SK-N-SH treated with all-trans-retinoic acid at 6 μM for 48 hours (cell line): Measurements from ENCODE around the gene FRMD4A.

Experiments
- ATAC-seq: fragments of 200-7000 bp; cut with Tn5 transposase; 3 replicates; pipeline ENCODE4 v1.9.1; 2020; ENCODE audit warnings: mild to moderate bottlenecking, moderate library complexity
- BACH2 ChIP-seq: fragments of 250-450 bp; sonication (Bioruptor Pico); IDR thresholded peaks from 2 replicates; pipeline ENCODE4 v1.9.0; 2021; ENCODE audit warnings: mild to moderate bottlenecking, borderline replicate concordance
- CREB5 ChIP-seq: fragments of 250-450 bp; sonication (Bioruptor Pico); IDR thresholded peaks from 2 replicates; pipeline ENCODE4 v1.5.1; 2020; ENCODE audit warnings: low read depth, mild to moderate bottlenecking, moderate library complexity
- CSDC2 ChIP-seq: fragments of 250-450 bp; sonication (Bioruptor Pico); IDR thresholded peaks from 2 replicates; pipeline ENCODE4 v1.5.0; 2020; ENCODE audit warnings: mild to moderate bottlenecking, moderate library complexity
- CSRNP3 ChIP-seq: fragments of 250-450 bp; sonication (Bioruptor Pico); IDR thresholded peaks from 2 replicates; pipeline ENCODE4 v1.5.1; 2021; ENCODE audit warnings: mild to moderate bottlenecking, moderate library complexity
- ESRRG ChIP-seq: fragments of 250-450 bp; sonication (Bioruptor Pico); IDR thresholded peaks from 2 replicates; pipeline ENCODE4 v1.6.1; 2021; ENCODE audit warnings: mild to moderate bottlenecking
- GLIS3 ChIP-seq: fragments of 250-450 bp; sonication (Bioruptor Pico); IDR thresholded peaks from 2 replicates; pipeline ENCODE4 v1.5.0; 2020; ENCODE audit warnings: mild to moderate bottlenecking, moderate library complexity
- ISL1 ChIP-seq: fragments of 250-450 bp; sonication (Bioruptor Pico); IDR thresholded peaks from 2 replicates; pipeline ENCODE4 v2.1.2; 2022; ENCODE audit warnings: mild to moderate bottlenecking, moderate library complexity
- OSR1 ChIP-seq: fragments of 250-450 bp; sonication (Bioruptor Pico); IDR thresholded peaks from 2 replicates; pipeline ENCODE4 v1.8.0; 2022; ENCODE audit warnings: moderate library complexity, mild to moderate bottlenecking, inconsistent platforms
- PATZ1 ChIP-seq: fragments of 250-450 bp; sonication (Bioruptor Pico); IDR thresholded peaks from 2 replicates; pipeline ENCODE4 v1.8.0; 2020; ENCODE audit warnings: mild to moderate bottlenecking, moderate library complexity, borderline replicate concordance
- POU6F1 ChIP-seq: fragments of 250-450 bp; sonication (Bioruptor Pico); IDR thresholded peaks from 2 replicates; pipeline ENCODE4 v1.8.0; 2021; ENCODE audit warnings: low read depth, mild to moderate bottlenecking, moderate library complexity, borderline replicate concordance
- PPARA ChIP-seq: fragments of 250-450 bp; sonication (Bioruptor Pico); IDR thresholded peaks from 2 replicates; pipeline ENCODE4 v1.5.0; 2020; ENCODE audit warnings: mild to moderate bottlenecking, borderline replicate concordance
- RARB ChIP-seq: fragments of 250-450 bp; sonication (Bioruptor Pico); IDR thresholded peaks from 2 replicates; pipeline ENCODE4 v1.8.0; 2021; ENCODE audit warnings: mild to moderate bottlenecking, moderate library complexity
- SNAI2 ChIP-seq: fragments of 250-450 bp; sonication (Bioruptor Pico); IDR thresholded peaks from 2 replicates; pipeline ENCODE4 v1.5.0; 2020; ENCODE audit warnings: mild to moderate bottlenecking, moderate library complexity
- TCF4 ChIP-seq: fragments of 250-450 bp; sonication (Bioruptor Pico); IDR thresholded peaks from 2 replicates; pipeline ENCODE4 v1.8.0; 2021; ENCODE audit warnings: mild to moderate bottlenecking, moderate library complexity, borderline replicate concordance
- TOX ChIP-seq: fragments of 250-450 bp; sonication (Bioruptor Pico); IDR thresholded peaks from 2 replicates; pipeline ENCODE4 v1.8.0; 2021; ENCODE audit warnings: mild to moderate bottlenecking, moderate library complexity, borderline replicate concordance
- TSHZ2 ChIP-seq: fragments of 250-450 bp; sonication (Bioruptor Pico); IDR thresholded peaks from 2 replicates; pipeline ENCODE4 v1.5.0; 2020; ENCODE audit warnings: mild to moderate bottlenecking, moderate library complexity
- ZC3H10 ChIP-seq: fragments of 250-450 bp; sonication (Bioruptor Pico); IDR thresholded peaks from 2 replicates; pipeline ENCODE4 v1.5.1; 2021; ENCODE audit warnings: mild to moderate bottlenecking, moderate library complexity
- ZFP30 ChIP-seq: fragments of 450-650 bp; formaldehyde crosslinking; IDR thresholded peaks from 2 replicates; pipeline ENCODE4 v1.5.0; 2022; ENCODE audit warnings: mild to moderate bottlenecking, moderate library complexity
- ZNF565 ChIP-seq: fragments of 450-650 bp; formaldehyde crosslinking; conservative IDR thresholded peaks from 2 replicates; pipeline ENCODE4 v1.5.0; 2020; ENCODE audit warnings: low read depth, mild to moderate bottlenecking, moderate library complexity
- ZNF70 ChIP-seq: fragments of 450-650 bp; formaldehyde crosslinking; IDR thresholded peaks from 2 replicates; pipeline ENCODE4 v1.5.0; 2020; ENCODE audit warnings: mild to moderate bottlenecking, moderate library complexity

FRMD4A gene

GRCh38 chr10:13810568-13810967 lies 520.2 kb downstream of the FRMD4A start:
- ATAC-seq: no peak
- TF ChIP-seq SNAI2 (CRISPR knock-in tag) (no peak), RARB (CRISPR knock-in tag) (no peak), CSRNP3 (no peak), TCF4 (CRISPR knock-in tag) (no peak), ISL1 (CRISPR knock-in tag) (no peak), CREB5 (CRISPR knock-in tag) (no peak), GLIS3 (no peak), ZNF70 (no peak)

- no peak for ATAC-seq
Measured at GRCh38 chr10:13809427-13809826, 521.3 kb downstream of the FRMD4A start.

GRCh38 chr10:13808556-13809391 lies 522.0 kb downstream of the FRMD4A start:
- ATAC-seq: no peak
- TF ChIP-seq ZFP30 (CRISPR knock-in tag) (no peak), RARB (CRISPR knock-in tag) (no peak), POU6F1 (CRISPR knock-in tag) (no peak), CSRNP3 (no peak), TSHZ2 (no peak), BACH2 (no peak), ZC3H10 (CRISPR knock-in tag) (no peak), SNAI2 (CRISPR knock-in tag) (no peak), CSDC2 (CRISPR knock-in tag) (no peak), TOX (CRISPR knock-in tag) (no peak), OSR1 (CRISPR knock-in tag) (no peak), ESRRG (CRISPR knock-in tag) (no peak), PPARA (no peak), ISL1 (CRISPR knock-in tag) (no peak)

More at GRCh38 chr10:13809427-13809826, 521.3 kb downstream of the FRMD4A start:
- TF ChIP-seq BACH2 (no peak), ZC3H10 (CRISPR knock-in tag) (no peak), CSRNP3 (no peak), ZNF70 (no peak), SNAI2 (CRISPR knock-in tag) (no peak), ZNF565 (no peak), PATZ1 (CRISPR knock-in tag) (no peak), TOX (CRISPR knock-in tag) (no peak), OSR1 (CRISPR knock-in tag) (no peak), ISL1 (CRISPR knock-in tag) (no peak)
